H9 (cell line): ENCODE measurements around the gene ZNF224. TPM values are rescaled to one million over a fixed set of nuclear protein-coding genes. Genes with fewer than 3 reads are reported as not detected.

Experiments
- DNase-seq: peaks from one replicate; pipeline ENCODE4 v3.0.0-alpha.2; 2017
- H2AFZ ChIP-seq: one replicate; pipeline ENCODE4 v1.6.1; 2013; ENCODE audit warnings: mild to moderate bottlenecking, low read length, control low read depth, moderate library complexity
- H2AK5ac ChIP-seq: 2 replicates; pipeline ENCODE4 v1.6.1; 2013; ENCODE audit warnings: low read length, control low read depth, mixed read lengths; ENCODE audit not compliant: insufficient read length
- H2BK120ac ChIP-seq: one replicate; pipeline ENCODE4 v1.6.1; 2013; ENCODE audit warnings: low read depth, mild to moderate bottlenecking, low read length, control low read depth, inconsistent platforms; ENCODE audit not compliant: poor library complexity, severe bottlenecking
- H2BK12ac ChIP-seq: 2 replicates; pipeline ENCODE4 v1.6.1; 2013; ENCODE audit warnings: low read length, control low read depth, mixed read lengths, low read depth; ENCODE audit not compliant: insufficient read length
- H2BK15ac ChIP-seq: 2 replicates; pipeline ENCODE4 v1.6.1; 2013; ENCODE audit warnings: low read depth, low read length, control low read depth
- H2BK20ac ChIP-seq: one replicate; pipeline ENCODE4 v1.6.1; 2013; ENCODE audit warnings: low read depth, mild to moderate bottlenecking, low read length, control low read depth, inconsistent platforms; ENCODE audit not compliant: poor library complexity, severe bottlenecking
- H2BK5ac ChIP-seq: 2 replicates; pipeline ENCODE4 v1.6.1; 2013; ENCODE audit warnings: low read length, control low read depth, mixed read lengths; ENCODE audit not compliant: insufficient read length
- H3K14ac ChIP-seq: 2 replicates; pipeline ENCODE4 v1.6.1; 2013; ENCODE audit warnings: low read length, control low read depth; ENCODE audit not compliant: insufficient read depth
- H3K18ac ChIP-seq: 2 replicates; pipeline ENCODE4 v1.6.1; 2013; ENCODE audit warnings: low read depth, mild to moderate bottlenecking, mixed read lengths, low read length, control low read depth; ENCODE audit not compliant: insufficient read length
- H3K23ac ChIP-seq: 2 replicates; pipeline ENCODE4 v1.6.1; 2013; ENCODE audit warnings: low read length, control low read depth, mixed read lengths, low read depth; ENCODE audit not compliant: insufficient read length
- H3K23me2 ChIP-seq: 2 replicates; pipeline ENCODE4 v1.6.1; 2013; ENCODE audit warnings: low read depth, mild to moderate bottlenecking, mixed read lengths, low read length, control low read depth; ENCODE audit not compliant: insufficient read length, poor library complexity, severe bottlenecking
- H3K27ac ChIP-seq: 2 replicates; pipeline ENCODE4 v1.5.1; 2013; ENCODE audit warnings: low read length, control low read depth, mixed read lengths, low read depth; ENCODE audit not compliant: insufficient read length
- H3K27me3 ChIP-seq: 2 replicates; pipeline ENCODE4 v1.6.1; 2013; ENCODE audit warnings: low read length, control low read depth, inconsistent platforms; ENCODE audit not compliant: insufficient read depth
- H3K4ac ChIP-seq: 2 replicates; pipeline ENCODE4 v1.6.1; 2013; ENCODE audit warnings: low read depth, mild to moderate bottlenecking, control low read depth, inconsistent platforms, low read length, moderate library complexity
- H3K4me1 ChIP-seq: 2 replicates; pipeline ENCODE4 v1.6.1; 2013; ENCODE audit warnings: low read length, control low read depth, inconsistent platforms; ENCODE audit not compliant: insufficient read depth
- H3K4me2 ChIP-seq: 2 replicates; pipeline ENCODE4 v1.6.1; 2013; ENCODE audit warnings: low read length, control low read depth, mixed read lengths; ENCODE audit not compliant: insufficient read length, insufficient read depth
- H3K56ac ChIP-seq: 2 replicates; pipeline ENCODE4 v1.6.1; 2013; ENCODE audit warnings: low read depth, mild to moderate bottlenecking, mixed read lengths, low read length, control low read depth; ENCODE audit not compliant: insufficient read length
- H3K79me1 ChIP-seq: 2 replicates; pipeline ENCODE4 v1.6.1; 2013; ENCODE audit warnings: low read depth, mild to moderate bottlenecking, moderate library complexity, low read length, control low read depth, inconsistent platforms; ENCODE audit not compliant: insufficient read depth, poor library complexity, severe bottlenecking
- H3K79me2 ChIP-seq: 2 replicates; pipeline ENCODE4 v1.6.1; 2013; ENCODE audit warnings: low read length, control low read depth, inconsistent platforms; ENCODE audit not compliant: insufficient read depth
- H3K9ac ChIP-seq: 2 replicates; pipeline ENCODE4 v1.6.1; 2013; ENCODE audit warnings: low read length, control low read depth, mixed read lengths; ENCODE audit not compliant: insufficient read length; ENCODE audit errors: extremely low read depth
- H3K9me3 ChIP-seq: one replicate; pipeline ENCODE4 v1.6.1; 2013; ENCODE audit warnings: low read depth, low read length, inconsistent platforms; ENCODE audit not compliant: control insufficient read depth
- H3T11ph ChIP-seq: one replicate; pipeline ENCODE4 v1.6.1; 2013; ENCODE audit warnings: mild to moderate bottlenecking, low read length, control low read depth, inconsistent platforms
- H4K20me1 ChIP-seq: one replicate; pipeline ENCODE4 v1.6.1; 2013; ENCODE audit not compliant: control insufficient read depth, insufficient read length, insufficient read depth
- H4K5ac ChIP-seq: 2 replicates; pipeline ENCODE4 v1.6.1; 2013; ENCODE audit warnings: low read depth, mild to moderate bottlenecking, mixed read lengths, low read length, control low read depth; ENCODE audit not compliant: insufficient read length
- H4K8ac ChIP-seq: replicated peaks from 2 replicates; pipeline ENCODE4 v1.6.1; 2013; ENCODE audit warnings: low read length, control low read depth, mixed read lengths, low read depth; ENCODE audit not compliant: insufficient read length
- H4K91ac ChIP-seq: 2 replicates; pipeline ENCODE4 v1.6.1; 2013; ENCODE audit warnings: low read depth, mild to moderate bottlenecking, moderate library complexity, mixed read lengths, low read length, control low read depth; ENCODE audit not compliant: insufficient read length
- H3K27ac Mint-ChIP-seq, 3 experiments: 2 replicates in 2 of 3; 3 replicates in 1 of 3; pipeline ENCODE4 v1.8.0; 2020 to 2021; ENCODE audit warnings: mixed read lengths in 3 of 3, mild to moderate bottlenecking in 1 of 3, moderate library complexity in 1 of 3
- H3K27me3 Mint-ChIP-seq: 2 replicates; pipeline ENCODE4 v1.8.0; 2021; ENCODE audit warnings: low read depth, mild to moderate bottlenecking, moderate library complexity, mixed read lengths
- H3K36me3 Mint-ChIP-seq, 3 experiments: 2 replicates in 2 of 3; 3 replicates in 1 of 3; pipeline ENCODE4 v1.8.0; 2020 to 2021; ENCODE audit warnings: low read depth in 3 of 3, mixed read lengths in 3 of 3; ENCODE audit not compliant: insufficient read depth in 1 of 3
- H3K4me1 Mint-ChIP-seq, 2 experiments: 2 replicates each; pipeline ENCODE4 v1.8.0; 2020; ENCODE audit warnings: mixed read lengths in 2 of 2
- H3K4me3 Mint-ChIP-seq, 2 experiments: 2 replicates in 1 of 2; 3 replicates in 1 of 2; pipeline ENCODE4 v1.8.0; 2020 to 2021; ENCODE audit warnings: mild to moderate bottlenecking in 2 of 2, mixed read lengths in 2 of 2, moderate library complexity in 1 of 2
- H3K9me3 Mint-ChIP-seq, 2 experiments: 2 replicates in 1 of 2; 3 replicates in 1 of 2; pipeline ENCODE4 v1.8.0; 2020; ENCODE audit warnings: mild to moderate bottlenecking in 2 of 2, mixed read lengths in 2 of 2, moderate library complexity in 1 of 2
- WGBS: extraction: QIAGEN DNeasy Blood & Tissue Kit; methylation state at CpG from one replicate; pipeline ENCODE4 v1.1.7; 2013; ENCODE audit warnings: missing lambda C conversion rate, low lambda C conversion rate, mixed read lengths; ENCODE audit not compliant: insufficient read length; ENCODE audit errors: extremely low coverage; 5-methylcytosine and 5-hydroxymethylcytosine counted together
- total RNA-seq: library from RNA; stranded (reverse); gene quantifications from 2 replicates; pipeline ENCODE4 v1.2.1, GENCODE V29; 2021
- TF ChIP-seq, protein P1 (sequence below): fragments of 200-600 bp; sonication (generic); conservative IDR thresholded peaks from 3 replicates; pipeline ENCODE4 v1.8.0; 2021; ENCODE audit warnings: antibody characterized with exemption, mild to moderate bottlenecking

ZNF224 gene
- total RNA-seq, 1 experiment from 2014 or later, result 19.0 TPM

DNA sequence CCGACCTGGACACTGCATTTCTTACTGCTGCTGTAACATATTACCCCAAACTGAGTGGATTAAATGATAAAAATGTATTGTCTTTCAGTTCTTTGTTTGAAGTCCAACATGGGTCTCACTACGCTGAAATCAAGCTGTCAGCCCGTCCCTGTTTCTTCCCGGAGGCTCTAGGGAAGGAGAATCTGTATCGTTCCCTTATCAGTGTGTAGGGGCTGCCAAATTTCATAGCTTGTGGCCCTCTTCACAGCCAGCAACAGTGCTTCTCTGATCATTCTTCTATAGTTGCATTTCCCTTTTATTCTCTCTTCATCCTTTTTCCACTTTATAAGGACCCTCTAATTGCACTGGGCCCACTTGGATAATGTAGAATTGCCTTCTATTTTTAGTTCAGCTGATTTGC is 57.3 kb downstream of the ZNF224 start:
- no peaks in the 10 kb centered on the region for H4K20me1 ChIP-seq
- H3K79me1 ChIP-seq, result no peaks in the 10 kb centered on the region
- no peak overlapping the region for H3K4me2 ChIP-seq
- Mint-ChIP-seq H3K4me3 (no peak overlapping the region), H3K9me3 (peaks cover 7 to 22% of the 10 kb centered on the region in 2 experiments), H3K27me3 (no peaks in the 10 kb centered on the region), H3K27ac (no peak overlapping the region), H3K4me1 (no peaks in the 10 kb centered on the region), H3K36me3 (peaks cover 52 to 70% (median 68%) of the 10 kb centered on the region in 3 experiments)
- H3K4ac ChIP-seq, result no peak overlapping the region
- H2BK120ac ChIP-seq, result no peak overlapping the region
- H3T11ph ChIP-seq, result no peak overlapping the region
- H4K91ac ChIP-seq, result no peak overlapping the region
- H2BK5ac ChIP-seq, result no peak overlapping the region
- H3K23ac ChIP-seq, result no peak overlapping the region
- H3K79me2 ChIP-seq, result no peaks in the 10 kb centered on the region
- no peak overlapping the region for H3K14ac ChIP-seq
- no peak overlapping the region for H4K5ac ChIP-seq
- TF ChIP-seq, protein P1, sequence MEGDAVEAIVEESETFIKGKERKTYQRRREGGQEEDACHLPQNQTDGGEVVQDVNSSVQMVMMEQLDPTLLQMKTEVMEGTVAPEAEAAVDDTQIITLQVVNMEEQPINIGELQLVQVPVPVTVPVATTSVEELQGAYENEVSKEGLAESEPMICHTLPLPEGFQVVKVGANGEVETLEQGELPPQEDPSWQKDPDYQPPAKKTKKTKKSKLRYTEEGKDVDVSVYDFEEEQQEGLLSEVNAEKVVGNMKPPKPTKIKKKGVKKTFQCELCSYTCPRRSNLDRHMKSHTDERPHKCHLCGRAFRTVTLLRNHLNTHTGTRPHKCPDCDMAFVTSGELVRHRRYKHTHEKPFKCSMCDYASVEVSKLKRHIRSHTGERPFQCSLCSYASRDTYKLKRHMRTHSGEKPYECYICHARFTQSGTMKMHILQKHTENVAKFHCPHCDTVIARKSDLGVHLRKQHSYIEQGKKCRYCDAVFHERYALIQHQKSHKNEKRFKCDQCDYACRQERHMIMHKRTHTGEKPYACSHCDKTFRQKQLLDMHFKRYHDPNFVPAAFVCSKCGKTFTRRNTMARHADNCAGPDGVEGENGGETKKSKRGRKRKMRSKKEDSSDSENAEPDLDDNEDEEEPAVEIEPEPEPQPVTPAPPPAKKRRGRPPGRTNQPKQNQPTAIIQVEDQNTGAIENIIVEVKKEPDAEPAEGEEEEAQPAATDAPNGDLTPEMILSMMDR, result no peak
- no peak overlapping the region for H3K18ac ChIP-seq
- H2BK12ac ChIP-seq, result no peak overlapping the region
- no peak overlapping the region for H3K27ac ChIP-seq
- no peak overlapping the region for H3K9ac ChIP-seq
- H2BK20ac ChIP-seq, result no peak overlapping the region
- H3K56ac ChIP-seq, result no peak overlapping the region
- no peaks in the 10 kb centered on the region for H3K4me1 ChIP-seq
- H4K8ac ChIP-seq, result no peak overlapping the region
- H3K23me2 ChIP-seq, result no peaks in the 10 kb centered on the region
- no peak overlapping the region for H2BK15ac ChIP-seq
- no CpG with 5 or more reads among the region's 5 CpGs for WGBS
- DNase-seq, result no peak
- no peak overlapping the region for H2AK5ac ChIP-seq
- H3K27me3 ChIP-seq, result no peaks in the 10 kb centered on the region
- H3K9me3 ChIP-seq, result peaks cover 9% of the 10 kb centered on the region
- no peak overlapping the region for H2AFZ ChIP-seq
